ENCODE data around the gene GET4.

GET4 gene

DNA sequence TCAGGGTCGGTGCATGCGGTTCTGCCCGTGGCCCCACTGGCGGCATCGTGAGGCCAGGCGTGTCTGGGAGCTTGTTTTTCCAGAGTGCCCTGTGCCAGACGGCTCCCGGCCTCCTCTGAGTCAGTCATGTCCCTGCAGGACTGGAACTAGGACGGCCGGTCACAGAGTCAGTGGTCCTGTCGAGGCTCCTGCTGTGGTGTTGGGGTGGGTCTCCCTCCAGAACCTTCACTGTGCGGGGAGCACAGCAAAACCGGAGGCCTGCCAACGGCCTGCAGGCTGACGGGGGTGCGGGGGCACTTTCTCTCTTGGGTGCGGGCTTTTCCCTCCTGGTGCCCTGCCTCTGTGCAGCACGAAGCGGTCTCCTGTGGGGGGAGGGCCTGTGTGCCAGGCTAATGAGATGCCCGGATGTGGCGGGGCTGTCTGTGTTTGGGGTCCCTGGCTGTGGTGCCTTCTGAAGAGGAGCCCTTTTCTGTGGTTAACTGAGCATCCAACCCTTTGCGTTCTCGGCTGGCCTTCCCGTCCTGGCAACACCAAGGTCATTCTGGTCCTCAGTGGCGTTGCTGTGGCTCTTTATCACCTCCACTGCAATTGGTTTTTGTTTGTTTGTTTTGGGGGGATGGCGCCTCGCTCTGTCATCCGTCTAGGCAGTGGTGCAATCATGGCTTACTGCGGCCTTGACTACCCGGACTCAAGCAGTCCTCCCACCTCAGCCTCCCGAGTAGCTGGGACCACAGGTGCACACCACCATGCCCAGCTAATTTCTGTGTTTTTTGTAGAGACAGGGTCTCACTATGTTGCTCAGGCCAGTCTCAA, 8.0 kb downstream of the GET4 start:
- Histone ChIP-seq H3K4me3 (ENCODE audit: low read depth, low read length) (no peak overlapping the region), H3K36me3 (ENCODE audit: control insufficient read depth in 2 of 2, insufficient read depth in 1 of 2, low read length in 2 of 2) (peaks cover 5 to 47% of the 10 kb centered on the region in 2 experiments; a peak in 1 of 3 replicates), H3K27ac (ENCODE audit: extremely low read depth, low read depth, low read length) (no peak overlapping the region), H3K9me3 (ENCODE audit: control insufficient read depth, insufficient read depth, low read depth, low read length) (no peaks in the 10 kb centered on the region), H3K4me1 (ENCODE audit: control insufficient read depth, insufficient read depth, low read length) (no peaks in the 10 kb centered on the region)
- TF ChIP-seq ZNF169 (tag by site-specific recombination; IDR thresholded peaks at IDR 0.05) (no peak), ZNF530 (tag by site-specific recombination; IDR thresholded peaks at IDR 0.05; ENCODE audit: low read depth) (no peak), ZBTB7A (tag by site-specific recombination; IDR thresholded peaks at IDR 0.05; ENCODE audit: low read depth) (no peak), HOXC10 (CRISPR knock-in tag; IDR thresholded peaks at IDR 0.05) (no peak), ZNF175 (tag by site-specific recombination; IDR thresholded peaks at IDR 0.05) (no peak), ZNF121 (tag by site-specific recombination; IDR thresholded peaks at IDR 0.05) (no peak), ZNF24 (tag by site-specific recombination; IDR thresholded peaks at IDR 0.05) (no peak), ZNF112 (tag by site-specific recombination; IDR thresholded peaks at IDR 0.05) (no peak), BCL11B (tag by site-specific recombination; IDR thresholded peaks at IDR 0.05; ENCODE audit: low read depth) (no peak), ZBTB20 (tag by site-specific recombination; IDR thresholded peaks at IDR 0.05) (no peak), ZNF266 (tag by site-specific recombination; IDR thresholded peaks at IDR 0.05; ENCODE audit: low read depth) (no peak), SP2 (tag by site-specific recombination; IDR thresholded peaks at IDR 0.05) (no peak), ZNF792 (tag by site-specific recombination; IDR thresholded peaks at IDR 0.05) (no peak), ZNF701 (tag by site-specific recombination; IDR thresholded peaks at IDR 0.05) (no peak)
- TF ChIP-seq, protein P1, sequence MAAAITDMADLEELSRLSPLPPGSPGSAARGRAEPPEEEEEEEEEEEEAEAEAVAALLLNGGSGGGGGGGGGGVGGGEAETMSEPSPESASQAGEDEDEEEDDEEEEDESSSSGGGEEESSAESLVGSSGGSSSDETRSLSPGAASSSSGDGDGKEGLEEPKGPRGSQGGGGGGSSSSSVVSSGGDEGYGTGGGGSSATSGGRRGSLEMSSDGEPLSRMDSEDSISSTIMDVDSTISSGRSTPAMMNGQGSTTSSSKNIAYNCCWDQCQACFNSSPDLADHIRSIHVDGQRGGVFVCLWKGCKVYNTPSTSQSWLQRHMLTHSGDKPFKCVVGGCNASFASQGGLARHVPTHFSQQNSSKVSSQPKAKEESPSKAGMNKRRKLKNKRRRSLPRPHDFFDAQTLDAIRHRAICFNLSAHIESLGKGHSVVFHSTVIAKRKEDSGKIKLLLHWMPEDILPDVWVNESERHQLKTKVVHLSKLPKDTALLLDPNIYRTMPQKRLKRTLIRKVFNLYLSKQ (tag by site-specific recombination; IDR thresholded peaks at IDR 0.05; ENCODE audit: borderline replicate concordance): no peak
- TF ChIP-seq, protein P2, sequence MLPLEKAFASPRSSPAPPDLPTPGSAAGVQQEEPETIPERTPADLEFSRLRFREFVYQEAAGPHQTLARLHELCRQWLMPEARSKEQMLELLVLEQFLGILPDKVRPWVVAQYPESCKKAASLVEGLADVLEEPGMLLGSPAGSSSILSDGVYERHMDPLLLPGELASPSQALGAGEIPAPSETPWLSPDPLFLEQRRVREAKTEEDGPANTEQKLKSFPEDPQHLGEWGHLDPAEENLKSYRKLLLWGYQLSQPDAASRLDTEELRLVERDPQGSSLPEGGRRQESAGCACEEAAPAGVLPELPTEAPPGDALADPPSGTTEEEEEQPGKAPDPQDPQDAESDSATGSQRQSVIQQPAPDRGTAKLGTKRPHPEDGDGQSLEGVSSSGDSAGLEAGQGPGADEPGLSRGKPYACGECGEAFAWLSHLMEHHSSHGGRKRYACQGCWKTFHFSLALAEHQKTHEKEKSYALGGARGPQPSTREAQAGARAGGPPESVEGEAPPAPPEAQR (tag by site-specific recombination; IDR thresholded peaks at IDR 0.05): no peak
- TF ChIP-seq, protein P3, sequence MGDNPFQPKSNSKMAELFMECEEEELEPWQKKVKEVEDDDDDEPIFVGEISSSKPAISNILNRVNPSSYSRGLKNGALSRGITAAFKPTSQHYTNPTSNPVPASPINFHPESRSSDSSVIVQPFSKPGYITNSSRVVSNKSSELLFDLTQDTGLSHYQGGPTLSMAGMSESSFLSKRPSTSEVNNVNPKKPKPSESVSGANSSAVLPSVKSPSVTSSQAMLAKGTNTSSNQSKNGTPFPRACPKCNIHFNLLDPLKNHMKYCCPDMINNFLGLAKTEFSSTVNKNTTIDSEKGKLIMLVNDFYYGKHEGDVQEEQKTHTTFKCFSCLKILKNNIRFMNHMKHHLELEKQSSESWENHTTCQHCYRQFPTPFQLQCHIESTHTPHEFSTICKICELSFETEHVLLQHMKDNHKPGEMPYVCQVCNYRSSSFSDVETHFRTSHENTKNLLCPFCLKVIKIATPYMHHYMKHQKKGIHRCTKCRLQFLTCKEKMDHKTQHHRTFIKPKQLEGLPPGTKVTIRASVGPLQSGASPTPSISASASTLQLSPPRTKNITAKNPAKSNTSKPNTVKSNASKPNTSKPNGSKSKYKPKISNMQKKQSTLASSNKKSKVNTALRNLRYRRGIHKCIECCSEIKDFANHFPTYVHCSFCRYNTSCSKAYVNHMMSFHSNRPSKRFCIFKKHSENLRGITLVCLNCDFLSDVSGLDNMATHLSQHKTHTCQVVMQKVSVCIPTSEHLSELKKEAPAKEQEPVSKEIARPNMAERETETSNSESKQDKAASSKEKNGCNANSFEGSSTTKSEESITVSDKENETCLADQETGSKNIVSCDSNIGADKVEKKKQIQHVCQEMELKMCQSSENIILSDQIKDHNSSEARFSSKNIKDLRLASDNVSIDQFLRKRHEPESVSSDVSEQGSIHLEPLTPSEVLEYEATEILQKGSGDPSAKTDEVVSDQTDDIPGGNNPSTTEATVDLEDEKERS (tag by site-specific recombination; IDR thresholded peaks at IDR 0.05): no peak
- POLR2A ChIA-PET: interaction anchor here (0.6 to 0.7 kb wide), 2 partner anchors 16 kb away, joined by 3 read pairs; no protein-coding TSS in a partner anchor
- CTCF ChIA-PET: interaction anchor here (0.7 kb wide), 1 partner anchor 12 kb away, joined by 3 read pairs; no protein-coding TSS in a partner anchor

DNA sequence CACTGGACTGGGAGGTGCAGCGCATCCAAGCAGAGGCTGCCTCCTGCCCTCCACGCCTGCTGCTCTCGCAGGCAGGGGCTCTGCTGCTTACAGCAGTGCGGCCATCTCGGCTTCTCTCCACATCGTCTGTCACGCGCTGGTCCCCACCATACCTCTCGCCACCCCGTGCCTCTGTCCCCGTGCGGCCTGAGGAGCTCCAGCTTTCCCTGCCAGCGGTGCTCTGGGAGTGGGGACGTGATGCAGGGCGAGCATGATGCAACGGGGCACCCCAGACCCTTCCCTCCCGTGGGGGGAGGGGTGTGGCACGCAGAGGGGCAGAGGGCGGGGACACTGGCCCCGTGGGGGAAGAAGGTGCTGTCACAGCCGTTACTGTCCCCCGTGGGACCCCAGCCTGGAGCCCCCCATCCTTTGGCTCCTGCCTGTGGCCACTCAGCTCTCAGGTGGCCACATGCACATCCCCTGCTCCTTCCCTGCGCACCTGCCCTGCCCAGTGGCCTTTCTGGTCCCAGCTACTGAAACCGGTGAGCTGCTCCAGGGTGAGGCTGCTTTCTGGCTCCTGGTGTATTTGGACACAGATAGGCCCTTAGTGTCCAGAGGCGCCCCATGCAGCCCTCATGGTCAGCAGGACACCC, 9.0 kb downstream of the GET4 start:
- no peaks in the 10 kb centered on the region for H3K9me3 ChIP-seq (ENCODE audit: control insufficient read depth, insufficient read depth, low read depth, low read length)
- CTCF ChIA-PET: no interaction called here
- H3K4me3 ChIP-seq (ENCODE audit: low read depth, low read length): no peak overlapping the region
- POLR2A ChIA-PET: interaction anchor here (0.7 kb wide), 1 partner anchor 15 kb away, joined by 3 read pairs; no protein-coding TSS in a partner anchor
- peaks cover 5 to 46% of the 10 kb centered on the region in 2 experiments; a peak in 2 of 3 replicates for H3K36me3 ChIP-seq (ENCODE audit: control insufficient read depth in 2 of 2, insufficient read depth in 1 of 2, low read length in 2 of 2)
- no peak overlapping the region for H3K27ac ChIP-seq (ENCODE audit: extremely low read depth, low read depth, low read length)
- no peaks in the 10 kb centered on the region for H3K4me1 ChIP-seq (ENCODE audit: control insufficient read depth, insufficient read depth, low read length)
- TF ChIP-seq, protein P4, sequence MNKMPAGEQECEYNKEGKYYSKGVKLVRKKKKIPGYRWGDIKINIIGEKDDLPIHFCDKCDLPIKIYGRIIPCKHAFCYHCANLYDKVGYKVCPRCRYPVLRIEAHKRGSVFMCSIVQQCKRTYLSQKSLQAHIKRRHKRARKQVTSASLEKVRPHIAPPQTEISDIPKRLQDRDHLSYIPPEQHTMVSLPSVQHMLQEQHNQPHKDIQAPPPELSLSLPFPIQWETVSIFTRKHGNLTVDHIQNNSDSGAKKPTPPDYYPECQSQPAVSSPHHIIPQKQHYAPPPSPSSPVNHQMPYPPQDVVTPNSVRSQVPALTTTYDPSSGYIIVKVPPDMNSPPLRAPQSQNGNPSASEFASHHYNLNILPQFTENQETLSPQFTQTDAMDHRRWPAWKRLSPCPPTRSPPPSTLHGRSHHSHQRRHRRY (tag by site-specific recombination; IDR thresholded peaks at IDR 0.05): no peak
- TF ChIP-seq, protein P5, sequence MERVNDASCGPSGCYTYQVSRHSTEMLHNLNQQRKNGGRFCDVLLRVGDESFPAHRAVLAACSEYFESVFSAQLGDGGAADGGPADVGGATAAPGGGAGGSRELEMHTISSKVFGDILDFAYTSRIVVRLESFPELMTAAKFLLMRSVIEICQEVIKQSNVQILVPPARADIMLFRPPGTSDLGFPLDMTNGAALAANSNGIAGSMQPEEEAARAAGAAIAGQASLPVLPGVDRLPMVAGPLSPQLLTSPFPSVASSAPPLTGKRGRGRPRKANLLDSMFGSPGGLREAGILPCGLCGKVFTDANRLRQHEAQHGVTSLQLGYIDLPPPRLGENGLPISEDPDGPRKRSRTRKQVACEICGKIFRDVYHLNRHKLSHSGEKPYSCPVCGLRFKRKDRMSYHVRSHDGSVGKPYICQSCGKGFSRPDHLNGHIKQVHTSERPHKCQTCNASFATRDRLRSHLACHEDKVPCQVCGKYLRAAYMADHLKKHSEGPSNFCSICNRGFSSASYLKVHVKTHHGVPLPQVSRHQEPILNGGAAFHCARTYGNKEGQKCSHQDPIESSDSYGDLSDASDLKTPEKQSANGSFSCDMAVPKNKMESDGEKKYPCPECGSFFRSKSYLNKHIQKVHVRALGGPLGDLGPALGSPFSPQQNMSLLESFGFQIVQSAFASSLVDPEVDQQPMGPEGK (tag by site-specific recombination; IDR thresholded peaks at IDR 0.05): no peak
- TF ChIP-seq ZNF16 (tag by site-specific recombination; IDR thresholded peaks at IDR 0.05; ENCODE audit: low read depth) (no peak), ZNF521 (tag by site-specific recombination; IDR thresholded peaks at IDR 0.05) (no peak), ZNF140 (tag by site-specific recombination; IDR thresholded peaks at IDR 0.05) (no peak), ZIC2 (tag by site-specific recombination; IDR thresholded peaks at IDR 0.05) (no peak), ZNF621 (tag by site-specific recombination; IDR thresholded peaks at IDR 0.05) (no peak), ZSCAN30 (tag by site-specific recombination; IDR thresholded peaks at IDR 0.05) (no peak)
